Upper lobe of left lung (tissue), 4 donors: ENCODE data around the gene CATSPERE.

ENCODE experiments used
- CTCF ChIP-seq, 6 experiments: fragments of 450-650 bp in 4 of 6; fragments of 200-600 bp in 2 of 6; sonication (generic) in 2 of 6; IDR thresholded peaks; one replicate each; pipeline ENCODE4 v1.5.1; 2016 to 2019; ENCODE audit warnings: antibody characterized with exemption in 6 of 6
- EP300 ChIP-seq, 4 donors: sonication (generic); formaldehyde crosslinking; IDR thresholded peaks; one replicate each; pipeline ENCODE4 v1.5.1; 2017; ENCODE audit warnings: antibody characterized with exemption in 4 of 4, control low read depth in 2 of 4
- POLR2A ChIP-seq, 4 donors: fragments of 450-650 bp; IDR thresholded peaks; one replicate each; pipeline ENCODE4 v1.5.1; 2016 to 2017; ENCODE audit warnings: antibody characterized with exemption in 4 of 4, mild to moderate bottlenecking in 2 of 4

- TF ChIP-seq CTCF (IDR thresholded peaks at IDR 0.05) (no peak), EP300 (IDR thresholded peaks at IDR 0.05) (no peak), POLR2A (IDR thresholded peaks at IDR 0.05) (no peak)
Observed at GRCh38 chr1:244496186-244496585, 35.1 kb downstream of the CATSPERE start.
